Measurements from ENCODE around the gene TTC27.

Gene TTC27

GRCh38 chr2:32777714-32778113 lies 149.9 kb downstream of the TTC27 start:
- Histone ChIP-seq H3K4me3 (ENCODE audit: low read depth, low read length) (no peak overlapping the region), H3K27me3 (ENCODE audit: control insufficient read depth, insufficient read depth, low read length) (no peaks in the 10 kb centered on the region), H3K9ac (ENCODE audit: low read length) (no peak overlapping the region), H3K4me1 (ENCODE audit: control insufficient read depth, insufficient read depth, low read length) (peaks cover 10% of the 10 kb centered on the region; the same call in 1 of the 2 replicates), H3K9me3 (ENCODE audit: control insufficient read depth, insufficient read depth, low read depth, low read length) (0 out of 2 replicates have a peak, but pooled peaks cover 4% of the 10 kb centered on the region), H3K36me3 (ENCODE audit: control insufficient read depth, insufficient read depth, low read length) (peaks cover 6% of the 10 kb centered on the region; the same call in 1 of the 2 replicates), H3K27ac (ENCODE audit: low read depth, low read length) (no peak overlapping the region)

DNA sequence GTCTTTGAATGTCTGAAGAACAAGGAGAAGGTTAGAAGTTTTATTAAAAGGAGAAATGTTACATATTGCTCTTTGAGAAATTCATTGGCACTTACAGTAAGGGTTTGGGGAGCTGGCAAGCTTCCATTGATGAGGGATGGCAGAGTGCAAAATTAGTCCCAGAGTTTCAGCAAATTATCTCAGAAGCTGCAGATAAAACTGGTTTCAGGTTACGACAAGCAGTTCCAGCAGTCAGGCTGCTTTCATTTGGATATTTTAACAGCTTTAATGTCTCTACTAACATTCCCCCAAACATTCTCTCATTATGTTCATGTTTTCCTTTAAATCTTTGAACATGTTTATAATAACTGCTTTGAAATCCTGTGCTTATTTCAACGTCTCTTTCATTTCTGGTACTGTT lies 153.1 kb downstream of the TTC27 start:
- H3K9me3 ChIP-seq (ENCODE audit: control insufficient read depth, insufficient read depth, low read depth, low read length): 0 out of 2 replicates have a peak, but pooled peaks cover 4% of the 10 kb centered on the region
- H3K27ac ChIP-seq (ENCODE audit: low read depth, low read length): no peak overlapping the region
- H3K4me3 ChIP-seq (ENCODE audit: low read depth, low read length): no peak overlapping the region
- H3K27me3 ChIP-seq (ENCODE audit: control insufficient read depth, insufficient read depth, low read length): no peaks in the 10 kb centered on the region
- no peaks in the 10 kb centered on the region for H3K4me1 ChIP-seq (ENCODE audit: control insufficient read depth, insufficient read depth, low read length)
- H3K36me3 ChIP-seq (ENCODE audit: control insufficient read depth, insufficient read depth, low read length): peaks cover 6% of the 10 kb centered on the region; the same call in 1 of the 2 replicates
- no peak overlapping the region for H3K9ac ChIP-seq (ENCODE audit: low read length)

- Histone ChIP-seq H3K27ac (ENCODE audit: low read depth, low read length) (no peak overlapping the region), H3K4me1 (ENCODE audit: control insufficient read depth, insufficient read depth, low read length) (no peaks in the 10 kb centered on the region), H3K36me3 (ENCODE audit: control insufficient read depth, insufficient read depth, low read length) (peaks cover 6% of the 10 kb centered on the region; the same call in 1 of the 2 replicates), H3K9me3 (ENCODE audit: control insufficient read depth, insufficient read depth, low read depth, low read length) (0 out of 2 replicates have a peak, but pooled peaks cover 4% of the 10 kb centered on the region), H3K9ac (ENCODE audit: low read length) (no peak overlapping the region), H3K4me3 (ENCODE audit: low read depth, low read length) (no peak overlapping the region), H3K27me3 (ENCODE audit: control insufficient read depth, insufficient read depth, low read length) (no peaks in the 10 kb centered on the region)
These were observed 155.6 kb downstream of the TTC27 start for GRCh38 chr2:32783469-32783868.

DNA sequence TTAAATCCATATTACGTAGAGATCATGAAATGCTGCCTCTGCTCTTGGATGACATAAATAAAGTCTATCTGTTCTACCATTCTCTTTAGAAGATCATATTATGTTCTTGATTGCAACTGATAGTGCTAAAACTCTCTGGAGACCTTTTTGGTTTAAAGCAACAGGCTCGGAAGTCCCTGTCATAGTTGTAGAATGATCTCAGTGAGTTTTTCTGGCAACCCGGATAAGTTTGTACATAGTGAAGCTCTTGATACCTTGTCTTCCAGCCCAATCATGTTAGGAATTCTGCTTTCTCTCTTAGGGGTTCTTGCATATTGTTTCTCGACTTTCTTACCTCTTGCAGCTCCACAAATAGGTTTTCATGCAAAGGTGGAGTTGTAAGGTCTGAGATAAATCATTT lies 156.1 kb downstream of the TTC27 start:
- H3K9me3 ChIP-seq (ENCODE audit: control insufficient read depth, insufficient read depth, low read depth, low read length): 0 out of 2 replicates have a peak, but pooled peaks cover 4% of the 10 kb centered on the region
- no peaks in the 10 kb centered on the region for H3K27me3 ChIP-seq (ENCODE audit: control insufficient read depth, insufficient read depth, low read length)
- no peak overlapping the region for H3K27ac ChIP-seq (ENCODE audit: low read depth, low read length)
- H3K36me3 ChIP-seq (ENCODE audit: control insufficient read depth, insufficient read depth, low read length): peaks cover 6% of the 10 kb centered on the region; the same call in 1 of the 2 replicates
- H3K9ac ChIP-seq (ENCODE audit: low read length): no peak overlapping the region
- H3K4me1 ChIP-seq (ENCODE audit: control insufficient read depth, insufficient read depth, low read length): no peaks in the 10 kb centered on the region
- H3K4me3 ChIP-seq (ENCODE audit: low read depth, low read length): no peak overlapping the region

DNA sequence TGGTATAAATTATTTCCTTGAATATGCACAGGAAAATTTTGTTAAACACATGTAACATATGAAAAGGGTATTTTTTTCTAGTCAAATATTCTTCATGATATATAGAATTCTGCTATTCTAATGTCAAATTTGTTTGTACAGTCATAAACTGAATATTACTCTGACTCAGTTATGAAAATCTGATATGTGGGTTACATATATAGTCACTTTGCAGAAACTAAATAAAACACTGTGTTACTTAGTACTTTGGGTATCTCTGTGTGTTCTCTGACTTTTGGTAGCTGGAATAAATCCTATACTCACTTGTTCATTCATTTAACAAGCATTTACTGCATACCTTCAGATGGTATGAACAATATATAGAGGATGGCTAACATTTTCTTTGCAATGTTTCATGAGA lies 159.4 kb downstream of the TTC27 start:
- H3K36me3 ChIP-seq (ENCODE audit: control insufficient read depth, insufficient read depth, low read length): no peaks in the 10 kb centered on the region
- 0 out of 2 replicates have a peak, but pooled peaks cover under 1% of the 10 kb centered on the region for H3K4me1 ChIP-seq (ENCODE audit: control insufficient read depth, insufficient read depth, low read length)
- H3K9me3 ChIP-seq (ENCODE audit: control insufficient read depth, insufficient read depth, low read depth, low read length): no peaks in the 10 kb centered on the region
- H3K27me3 ChIP-seq (ENCODE audit: control insufficient read depth, insufficient read depth, low read length): no peaks in the 10 kb centered on the region
- no peak overlapping the region for H3K4me3 ChIP-seq (ENCODE audit: low read depth, low read length)
- H3K27ac ChIP-seq (ENCODE audit: low read depth, low read length): no peak overlapping the region
- no peak overlapping the region for H3K9ac ChIP-seq (ENCODE audit: low read length)

DNA sequence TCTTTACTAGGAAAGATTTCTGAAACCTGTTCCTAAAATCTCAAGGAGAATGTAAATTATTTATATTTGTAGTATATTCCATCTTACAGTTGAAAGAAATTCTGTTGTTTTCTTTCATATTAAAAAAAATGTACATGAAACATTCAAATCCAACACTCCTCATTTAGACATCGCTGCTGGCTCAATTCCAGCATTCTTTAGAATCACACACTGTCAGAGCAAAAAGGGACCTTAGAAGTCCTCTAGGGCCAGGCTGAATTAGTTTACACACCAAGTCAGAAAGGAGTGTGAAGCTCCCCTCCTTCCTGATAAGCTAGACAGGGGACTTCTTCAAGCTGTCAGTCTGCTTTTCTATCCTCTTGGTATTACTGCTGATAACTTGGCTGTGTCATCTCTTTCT lies 160.3 kb downstream of the TTC27 start:
- H3K9me3 ChIP-seq (ENCODE audit: control insufficient read depth, insufficient read depth, low read depth, low read length): no peaks in the 10 kb centered on the region
- H3K9ac ChIP-seq (ENCODE audit: low read length): no peak overlapping the region
- H3K27ac ChIP-seq (ENCODE audit: low read depth, low read length): no peak overlapping the region

GRCh38 chr2:32792416-32792815 lies 164.6 kb downstream of the TTC27 start:
- H3K9ac ChIP-seq (ENCODE audit: low read length): no peak overlapping the region
- no peaks in the 10 kb centered on the region for H3K36me3 ChIP-seq (ENCODE audit: control insufficient read depth, insufficient read depth, low read length)
- no peaks in the 10 kb centered on the region for H3K9me3 ChIP-seq (ENCODE audit: control insufficient read depth, insufficient read depth, low read depth, low read length)
- H3K27ac ChIP-seq (ENCODE audit: low read depth, low read length): no peak overlapping the region
- no peaks in the 10 kb centered on the region for H3K27me3 ChIP-seq (ENCODE audit: control insufficient read depth, insufficient read depth, low read length)
- H3K4me1 ChIP-seq (ENCODE audit: control insufficient read depth, insufficient read depth, low read length): peaks cover 6% of the 10 kb centered on the region; the same call in 1 of the 2 replicates
- no peak overlapping the region for H3K4me3 ChIP-seq (ENCODE audit: low read depth, low read length)

More for the DNA sequence above, 160.3 kb downstream of the TTC27 start:
- H3K4me1 ChIP-seq (ENCODE audit: control insufficient read depth, insufficient read depth, low read length): peaks cover 6% of the 10 kb centered on the region; the same call in 1 of the 2 replicates
- H3K27me3 ChIP-seq (ENCODE audit: control insufficient read depth, insufficient read depth, low read length): no peaks in the 10 kb centered on the region
- H3K4me3 ChIP-seq (ENCODE audit: low read depth, low read length): no peak overlapping the region
- no peaks in the 10 kb centered on the region for H3K36me3 ChIP-seq (ENCODE audit: control insufficient read depth, insufficient read depth, low read length)

DNA sequence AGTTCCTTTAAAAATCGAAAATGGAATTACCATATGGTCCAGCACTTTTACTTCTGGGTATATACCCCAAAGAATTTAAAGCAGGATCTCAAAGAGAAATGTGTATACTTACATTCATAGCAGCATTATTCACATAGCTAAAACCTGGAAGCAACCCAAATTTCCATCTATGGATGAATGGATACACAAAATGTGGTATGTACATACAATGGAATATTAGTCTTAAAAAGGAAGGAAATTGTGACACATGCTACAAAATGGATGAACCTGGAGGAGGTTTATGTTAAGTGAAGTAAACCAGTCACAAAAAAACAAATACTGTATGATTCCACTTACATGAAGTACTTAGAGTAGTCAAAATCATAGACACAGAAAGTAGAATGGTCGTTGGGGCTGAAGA lies 171.0 kb downstream of the TTC27 start:
- H3K4me1 ChIP-seq (ENCODE audit: control insufficient read depth, insufficient read depth, low read length): no peaks in the 10 kb centered on the region
- no peaks in the 10 kb centered on the region for H3K27me3 ChIP-seq (ENCODE audit: control insufficient read depth, insufficient read depth, low read length)
- H3K36me3 ChIP-seq (ENCODE audit: control insufficient read depth, insufficient read depth, low read length): no peaks in the 10 kb centered on the region
- H3K4me3 ChIP-seq (ENCODE audit: low read depth, low read length): no peak overlapping the region
- H3K9ac ChIP-seq (ENCODE audit: low read length): no peak overlapping the region
- H3K9me3 ChIP-seq (ENCODE audit: control insufficient read depth, insufficient read depth, low read depth, low read length): no peaks in the 10 kb centered on the region
- H3K27ac ChIP-seq (ENCODE audit: low read depth, low read length): no peak overlapping the region

DNA sequence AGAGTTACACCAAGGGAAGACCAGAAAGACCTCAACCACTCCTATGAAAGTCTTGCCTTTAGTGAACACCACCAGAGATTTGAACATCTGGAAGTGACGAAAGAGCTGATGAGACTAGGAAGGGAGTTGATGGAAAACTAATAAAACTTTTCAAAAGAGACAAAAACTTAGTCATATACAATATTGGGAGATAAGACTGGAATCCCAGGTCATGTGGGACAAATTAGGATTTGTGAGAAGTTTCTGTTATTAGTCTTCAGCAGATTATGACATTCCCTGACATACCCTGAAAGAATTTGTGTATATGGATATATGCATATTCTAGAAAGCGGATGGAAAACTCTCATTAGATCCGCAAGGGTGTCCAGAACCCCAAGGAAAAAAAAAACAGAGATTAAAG lies 173.9 kb downstream of the TTC27 start:
- H3K4me1 ChIP-seq (ENCODE audit: control insufficient read depth, insufficient read depth, low read length): no peaks in the 10 kb centered on the region
- no peaks in the 10 kb centered on the region for H3K9me3 ChIP-seq (ENCODE audit: control insufficient read depth, insufficient read depth, low read depth, low read length)
- no peak overlapping the region for H3K9ac ChIP-seq (ENCODE audit: low read length)
- H3K4me3 ChIP-seq (ENCODE audit: low read depth, low read length): no peak overlapping the region
- no peaks in the 10 kb centered on the region for H3K36me3 ChIP-seq (ENCODE audit: control insufficient read depth, insufficient read depth, low read length)
- H3K27me3 ChIP-seq (ENCODE audit: control insufficient read depth, insufficient read depth, low read length): no peaks in the 10 kb centered on the region
- H3K27ac ChIP-seq (ENCODE audit: low read depth, low read length): no peak overlapping the region

GRCh38 chr2:32802877-32803276 lies 175.0 kb downstream of the TTC27 start:
- H3K27ac ChIP-seq (ENCODE audit: low read depth, low read length): no peak overlapping the region
- no peaks in the 10 kb centered on the region for H3K4me1 ChIP-seq (ENCODE audit: control insufficient read depth, insufficient read depth, low read length)
- no peaks in the 10 kb centered on the region for H3K27me3 ChIP-seq (ENCODE audit: control insufficient read depth, insufficient read depth, low read length)
- H3K9me3 ChIP-seq (ENCODE audit: control insufficient read depth, insufficient read depth, low read depth, low read length): no peaks in the 10 kb centered on the region
- no peak overlapping the region for H3K9ac ChIP-seq (ENCODE audit: low read length)
- H3K36me3 ChIP-seq (ENCODE audit: control insufficient read depth, insufficient read depth, low read length): no peaks in the 10 kb centered on the region
- H3K4me3 ChIP-seq (ENCODE audit: low read depth, low read length): no peak overlapping the region

GRCh38 chr2:32804205-32804604 lies 176.4 kb downstream of the TTC27 start:
- Histone ChIP-seq H3K36me3 (ENCODE audit: control insufficient read depth, insufficient read depth, low read length) (no peaks in the 10 kb centered on the region), H3K27ac (ENCODE audit: low read depth, low read length) (no peak overlapping the region), H3K9me3 (ENCODE audit: control insufficient read depth, insufficient read depth, low read depth, low read length) (no peaks in the 10 kb centered on the region), H3K9ac (ENCODE audit: low read length) (no peak overlapping the region), H3K27me3 (ENCODE audit: control insufficient read depth, insufficient read depth, low read length) (no peaks in the 10 kb centered on the region), H3K4me3 (ENCODE audit: low read depth, low read length) (no peak overlapping the region), H3K4me1 (ENCODE audit: control insufficient read depth, insufficient read depth, low read length) (no peaks in the 10 kb centered on the region)

Data from HUES6 (cell line).